Cardiac muscle cell (in vitro differentiated cells and primary cell): Measurements from ENCODE around the gene DKK3. TPM values are rescaled to one million over a fixed set of nuclear protein-coding genes. Genes with fewer than 3 reads are reported as not detected.

ENCODE experiments used
- DNase-seq, 2 donors: peaks; one replicate each; pipeline versions ENCODE4 v3.0.0 to v3.0.0-alpha.2; 2010 to 2017; ENCODE audit warnings: low read depth in 1 of 2, low spot score in 1 of 2
- H3K27ac ChIP-seq: fragments of 200-600 bp; sonication (generic); 2 replicates; pipeline ENCODE4 v1.5.1; 2016
- H3K27me3 ChIP-seq: fragments of 200-600 bp; sonication (generic); 2 replicates; pipeline ENCODE4 v1.6.0; 2016; ENCODE audit warnings: control low read depth
- H3K36me3 ChIP-seq: fragments of 200-600 bp; sonication (generic); 2 replicates; pipeline ENCODE4 v1.5.1; 2016; ENCODE audit warnings: control low read depth
- H3K4me1 ChIP-seq: fragments of 200-600 bp; sonication (generic); 2 replicates; pipeline ENCODE4 v1.8.1; 2017; ENCODE audit warnings: low read depth, mild to moderate bottlenecking, mixed run types
- H3K4me3 ChIP-seq: fragments of 200-600 bp; sonication (generic); 2 replicates; pipeline ENCODE4 v1.5.1; 2016; ENCODE audit warnings: mild to moderate bottlenecking
- H3K9me3 ChIP-seq: fragments of 200-600 bp; sonication (generic); 2 replicates; pipeline ENCODE4 v1.5.1; 2017; ENCODE audit warnings: low read depth, mild to moderate bottlenecking, control low read depth
- polyA plus RNA-seq: library from polyadenylated mRNA; unstranded; fragments of >200 nt; fragmentation: Nextera tagmentation; extraction: Ambion mirVana; gene quantifications from 2 replicates; pipeline ENCODE4 v1.2.1, GENCODE V29; 2016
- total RNA-seq: library from RNA; depleted of rRNA; stranded (reverse); fragments of >200 nt; gene quantifications from 2 replicates; pipeline ENCODE4 v1.2.3, GENCODE V29; 2016
- TF ChIP-seq, protein P1 (sequence below): IDR thresholded peaks from 2 replicates; pipeline ENCODE4 v1.5.1; 2012; ENCODE audit warnings: low read depth, mild to moderate bottlenecking, low read length

The DKK3 gene
- total and polyA plus RNA-seq, 2 experiments from 2014 or later = 180 to 238 TPM

DNA sequence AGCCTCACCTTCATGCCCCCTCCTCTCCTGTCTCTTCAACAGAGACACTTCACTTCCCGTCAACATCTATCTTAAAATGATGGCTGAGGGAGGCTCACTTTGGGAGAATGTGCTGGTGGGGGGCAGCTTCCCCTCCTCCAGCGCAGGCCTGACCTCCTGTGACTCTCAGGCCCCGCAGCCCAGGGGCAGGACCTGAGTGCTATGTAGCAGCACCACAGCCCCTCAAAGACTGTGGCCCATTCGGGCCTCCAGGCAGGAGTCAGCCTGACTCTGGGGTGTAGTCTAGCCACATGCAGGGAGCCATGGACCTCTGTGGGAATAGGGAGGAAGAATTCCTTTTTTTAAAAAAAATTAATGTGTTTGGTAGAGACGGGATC is 43.7 kb downstream of the DKK3 start:
- Histone ChIP-seq H3K4me3 (no peak overlapping the region), H3K4me1 (no peaks in the 10 kb centered on the region), H3K9me3 (no peaks in the 10 kb centered on the region), H3K36me3 (peaks cover 16% of the 10 kb centered on the region), H3K27ac (no peak overlapping the region), H3K27me3 (no peaks in the 10 kb centered on the region)
- DNase-seq = no peak
- TF ChIP-seq, protein P1, sequence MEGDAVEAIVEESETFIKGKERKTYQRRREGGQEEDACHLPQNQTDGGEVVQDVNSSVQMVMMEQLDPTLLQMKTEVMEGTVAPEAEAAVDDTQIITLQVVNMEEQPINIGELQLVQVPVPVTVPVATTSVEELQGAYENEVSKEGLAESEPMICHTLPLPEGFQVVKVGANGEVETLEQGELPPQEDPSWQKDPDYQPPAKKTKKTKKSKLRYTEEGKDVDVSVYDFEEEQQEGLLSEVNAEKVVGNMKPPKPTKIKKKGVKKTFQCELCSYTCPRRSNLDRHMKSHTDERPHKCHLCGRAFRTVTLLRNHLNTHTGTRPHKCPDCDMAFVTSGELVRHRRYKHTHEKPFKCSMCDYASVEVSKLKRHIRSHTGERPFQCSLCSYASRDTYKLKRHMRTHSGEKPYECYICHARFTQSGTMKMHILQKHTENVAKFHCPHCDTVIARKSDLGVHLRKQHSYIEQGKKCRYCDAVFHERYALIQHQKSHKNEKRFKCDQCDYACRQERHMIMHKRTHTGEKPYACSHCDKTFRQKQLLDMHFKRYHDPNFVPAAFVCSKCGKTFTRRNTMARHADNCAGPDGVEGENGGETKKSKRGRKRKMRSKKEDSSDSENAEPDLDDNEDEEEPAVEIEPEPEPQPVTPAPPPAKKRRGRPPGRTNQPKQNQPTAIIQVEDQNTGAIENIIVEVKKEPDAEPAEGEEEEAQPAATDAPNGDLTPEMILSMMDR = no peak

DNA sequence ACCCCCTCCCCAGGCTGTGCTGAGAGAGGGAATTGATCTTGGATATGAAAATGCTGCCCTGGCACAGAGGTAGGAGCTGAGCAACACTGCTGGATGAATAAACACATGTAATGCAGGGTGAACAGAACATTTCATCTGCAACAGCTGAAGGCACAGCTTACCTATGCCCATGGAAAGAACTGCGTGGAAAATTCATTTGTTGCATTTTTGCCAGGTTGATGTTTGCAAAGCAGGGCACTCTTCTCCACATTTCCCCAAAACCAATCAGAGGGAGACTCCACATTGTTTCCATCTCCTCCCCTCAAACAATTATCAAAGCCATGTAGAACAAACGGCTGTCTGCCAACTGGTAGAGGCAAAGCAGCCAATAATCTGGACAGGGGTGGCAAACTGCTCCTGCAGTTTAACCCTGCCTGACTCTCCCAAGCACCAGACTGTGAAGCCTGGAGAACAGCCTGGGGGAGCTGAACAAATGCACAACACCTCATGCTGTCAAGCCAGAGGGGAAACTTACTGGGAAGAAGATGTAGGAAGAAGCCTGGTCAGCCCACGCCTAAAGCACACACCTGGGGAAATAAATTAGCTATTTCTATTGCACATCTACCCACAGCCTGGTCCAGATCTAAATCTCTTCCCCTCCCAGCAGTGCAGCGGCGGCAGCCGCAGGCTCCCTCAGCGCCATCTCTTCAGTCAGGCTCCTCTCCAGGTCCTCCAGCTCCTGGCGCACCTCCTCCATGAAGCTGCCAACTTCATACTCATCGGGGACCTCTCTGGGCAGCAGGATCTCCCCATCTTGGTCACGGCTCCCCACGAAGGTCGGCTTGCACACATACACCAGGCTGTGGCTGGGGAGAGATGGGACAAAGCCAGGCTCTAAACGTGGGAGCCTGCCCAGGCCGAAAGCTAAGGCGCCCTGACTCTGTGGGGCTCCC is 44.3 kb downstream of the DKK3 start:
- Histone ChIP-seq H3K4me3 (no peak overlapping the region), H3K27me3 (no peaks in the 10 kb centered on the region), H3K27ac (no peak overlapping the region), H3K9me3 (no peaks in the 10 kb centered on the region), H3K4me1 (no peaks in the 10 kb centered on the region), H3K36me3 (peaks cover 16% of the 10 kb centered on the region)
- DNase-seq = no peak
- TF ChIP-seq, protein P1 = no peak

DNA sequence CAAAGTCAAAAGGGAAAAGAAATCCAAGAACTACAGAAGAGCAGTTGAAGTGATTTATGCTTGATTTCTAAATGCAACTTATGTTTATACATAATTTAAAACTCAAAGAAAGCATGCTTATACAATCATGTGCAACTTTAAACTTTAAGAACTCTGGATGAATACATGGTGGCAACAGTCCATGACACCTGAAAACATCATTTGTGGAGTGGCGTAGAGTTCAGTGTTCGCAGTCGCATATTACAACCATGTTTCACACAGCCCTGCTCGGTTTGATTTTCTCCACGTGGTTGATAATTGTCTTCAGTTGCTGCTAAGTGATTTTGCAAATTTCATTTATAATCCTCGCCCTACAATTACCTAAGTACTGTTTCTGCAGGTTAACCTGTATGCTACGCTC is 45.4 kb downstream of the DKK3 start:
- TF ChIP-seq, protein P1 = no peak
- Histone ChIP-seq H3K36me3 (peaks cover 15% of the 10 kb centered on the region), H3K27ac (no peak overlapping the region)

DNA sequence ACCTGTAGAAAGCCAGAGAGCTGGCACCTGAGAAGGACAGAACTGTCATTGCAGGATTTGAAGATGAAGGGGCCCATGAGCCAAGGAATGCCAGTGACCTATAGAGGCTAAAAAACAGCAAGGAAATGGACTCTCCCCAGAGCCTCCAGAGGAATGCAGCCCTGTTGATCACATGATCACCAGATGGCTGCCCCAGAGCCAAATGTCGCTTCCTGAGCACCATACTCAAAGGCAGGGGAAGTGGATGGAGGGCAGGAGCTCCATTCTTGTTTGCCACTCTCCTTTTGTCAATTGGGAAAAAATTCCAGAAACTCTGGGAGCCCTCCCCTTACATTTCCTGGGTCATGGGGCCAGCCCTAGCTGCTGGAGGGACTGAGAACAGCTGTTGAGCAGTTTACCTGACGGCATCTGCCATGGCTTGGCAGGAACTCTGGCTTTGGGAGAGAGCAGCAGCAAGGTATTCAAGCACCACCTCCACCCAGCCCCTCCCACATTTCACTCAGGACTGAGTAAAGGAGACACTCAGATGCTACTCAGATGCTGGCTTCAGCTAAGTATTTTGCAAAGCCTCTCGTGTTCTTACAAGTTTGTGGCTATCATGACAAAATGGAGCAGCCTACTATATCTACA is 46.9 kb downstream of the DKK3 start:
- no peak overlapping the region for H3K4me3 ChIP-seq
- DNase-seq = no peak

More for the DNA sequence above, 45.4 kb downstream of the DKK3 start:
- Histone ChIP-seq H3K27me3 (no peaks in the 10 kb centered on the region), H3K9me3 (no peaks in the 10 kb centered on the region), H3K4me1 (no peaks in the 10 kb centered on the region), H3K4me3 (no peak overlapping the region)
- no peak for DNase-seq

DNA sequence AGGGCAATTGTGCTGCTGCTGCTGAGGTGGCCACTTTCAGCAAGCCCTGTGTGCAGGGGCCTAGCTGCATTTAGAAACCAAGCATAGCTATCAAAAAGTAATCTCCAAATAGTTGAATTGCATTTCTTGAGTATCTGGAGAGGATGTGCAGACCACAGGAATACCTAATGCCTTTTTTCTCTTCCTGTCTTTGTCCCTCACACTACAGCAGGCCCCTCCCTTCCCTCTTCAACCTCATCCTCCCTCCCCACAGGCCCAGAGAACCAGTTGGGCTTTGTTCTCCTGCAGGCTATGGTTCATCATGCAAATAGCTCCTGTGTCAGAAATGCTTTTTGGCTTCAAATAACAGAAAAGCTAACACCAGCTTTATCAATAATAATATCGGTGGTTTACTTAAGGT is 47.7 kb downstream of the DKK3 start:
- no peak for DNase-seq
- Histone ChIP-seq H3K36me3 (peaks cover 33% of the 10 kb centered on the region), H3K4me1 (no peaks in the 10 kb centered on the region), H3K27ac (peak overlapping the region; percentile 51), H3K27me3 (no peaks in the 10 kb centered on the region), H3K9me3 (no peaks in the 10 kb centered on the region), H3K4me3 (no peak overlapping the region)
- TF ChIP-seq, protein P1 = no peak

More for the DNA sequence above, 46.9 kb downstream of the DKK3 start:
- H3K4me1 ChIP-seq = no peaks in the 10 kb centered on the region
- H3K9me3 ChIP-seq = no peaks in the 10 kb centered on the region
- peaks cover 24% of the 10 kb centered on the region for H3K36me3 ChIP-seq
- TF ChIP-seq, protein P1 = no peak
- no peak overlapping the region for H3K27ac ChIP-seq
- no peaks in the 10 kb centered on the region for H3K27me3 ChIP-seq
